Right renal cortex interstitium (tissue), 3 donors: Measurements from ENCODE around the gene MICA. TPM values are rescaled to one million over a fixed set of nuclear protein-coding genes. Genes with fewer than 3 reads are reported as not detected.
"Not testable (repeated sequence)": the region's sequence is repeated elsewhere in the genome, so short reads cannot be mapped to it uniquely, and the experiment has no call there.

Source experiments
- DNase-seq, 3 donors: peaks; one replicate each; pipeline ENCODE4 v3.0.0-alpha.2; 2013; ENCODE audit warnings: low read depth in 3 of 3, low spot score in 2 of 3
- polyA plus RNA-seq, 3 donors: library from polyadenylated mRNA; unstranded; fragments of 120-200 nt; gene quantifications; one replicate each; pipeline ENCODE4 v1.2.1, GENCODE V29; 2013; ENCODE audit not compliant: insufficient read length in 3 of 3

MICA gene
- polyA plus RNA-seq, 3 donors, result 3.4 to 10.5 (median 6.9) TPM

DNA sequence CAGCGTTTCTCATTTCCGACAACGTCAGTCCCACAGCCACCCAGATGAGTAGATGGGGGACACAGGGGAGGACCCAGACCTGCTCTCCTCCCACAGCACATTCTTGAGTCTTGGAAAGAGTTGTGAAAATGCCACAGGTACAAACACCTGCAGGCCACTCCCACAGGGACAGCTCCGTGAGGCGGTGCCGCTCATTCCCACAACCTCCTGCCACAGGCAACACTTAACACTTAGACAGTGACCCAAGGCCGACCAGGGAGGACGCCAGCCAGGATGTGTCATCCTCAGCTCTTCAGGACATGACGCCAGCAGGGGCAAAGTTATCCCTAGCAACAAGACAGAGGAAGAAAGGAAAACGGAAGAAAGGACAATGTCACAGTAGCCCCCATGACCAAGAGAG lies 23.5 kb upstream of the MICA start:
- DNase-seq, result no peak

- DNase-seq, result no peak
These were observed 21.7 kb upstream of the MICA start for GRCh38 chr6:31381666-31382065.

DNA sequence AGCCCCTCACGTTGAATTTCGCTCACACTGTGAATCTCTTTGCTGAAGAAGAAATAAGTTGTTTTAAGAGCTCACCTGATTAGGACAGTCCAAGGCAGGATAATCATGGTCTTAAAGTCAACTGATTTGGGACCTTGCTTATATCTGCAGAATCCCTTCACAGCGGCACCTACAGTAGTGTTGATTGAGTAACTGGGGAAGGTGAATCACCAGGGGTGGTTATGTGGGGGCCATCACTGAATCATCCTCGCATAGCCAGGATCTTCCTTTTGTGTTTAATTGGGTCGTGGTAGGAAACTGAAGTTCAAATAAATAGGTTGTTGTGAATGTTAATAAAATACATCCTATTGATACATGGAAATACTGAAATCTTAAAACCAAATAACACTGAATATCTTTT lies 20.2 kb upstream of the MICA start:
- no peak for DNase-seq

DNA sequence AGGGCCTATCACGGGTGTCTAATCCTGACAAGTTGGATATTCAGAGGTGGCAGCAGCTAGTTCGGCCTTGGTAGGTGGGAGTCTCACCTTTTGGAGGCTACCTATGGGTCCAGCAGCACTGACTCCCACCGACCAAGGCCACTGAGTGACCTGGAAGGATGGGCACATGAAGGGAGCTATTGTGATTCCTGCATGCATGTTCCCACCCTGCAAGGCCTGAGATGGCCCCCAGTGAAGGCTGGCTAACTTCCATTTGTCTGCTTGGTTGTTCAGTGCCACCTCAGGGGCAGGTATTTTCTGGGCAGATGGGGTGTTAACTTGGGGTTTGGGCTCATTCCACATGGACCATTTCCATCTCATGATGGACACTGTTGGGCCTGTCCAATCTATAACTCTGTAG lies 18.4 kb upstream of the MICA start:
- no peak for DNase-seq

DNA sequence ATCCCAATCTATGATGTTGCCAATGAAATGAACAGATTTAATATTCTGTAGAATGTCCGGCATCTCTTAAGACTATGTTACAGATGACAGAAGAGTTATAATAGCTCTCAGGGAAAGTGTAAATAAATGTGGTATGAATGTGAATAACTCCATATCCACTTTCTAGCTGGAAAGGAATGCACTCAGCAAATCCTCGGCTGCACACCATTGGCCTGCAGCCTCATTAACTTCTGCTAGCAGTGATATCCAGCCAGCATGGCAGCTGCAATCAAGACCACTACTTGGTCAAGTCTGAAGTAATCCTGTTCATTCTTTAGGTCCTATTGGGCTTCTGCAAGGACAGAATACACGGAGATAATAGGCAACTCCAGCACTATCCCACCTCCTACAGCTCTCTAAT lies 17.3 kb upstream of the MICA start:
- DNase-seq, result no peak

DNA sequence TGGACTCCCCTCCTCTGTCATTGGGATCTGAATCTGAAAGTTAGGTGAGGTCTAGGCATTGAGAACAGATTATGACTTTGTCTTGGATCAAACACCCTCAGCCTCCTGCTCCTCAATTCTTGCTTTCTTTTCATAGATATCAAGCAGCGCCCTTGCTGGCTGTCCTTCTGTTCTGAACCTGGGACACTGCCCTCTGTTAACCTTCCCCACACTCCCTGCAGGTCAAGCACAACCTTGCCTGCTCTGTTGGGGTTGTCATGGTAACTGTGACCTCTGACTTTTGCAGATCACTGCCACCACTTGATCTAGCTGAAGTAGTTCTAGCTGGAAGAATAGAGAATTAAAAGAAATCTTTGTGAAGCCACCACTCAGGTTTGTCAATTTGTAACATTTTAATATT lies 16.4 kb upstream of the MICA start:
- DNase-seq, result no peak

DNA sequence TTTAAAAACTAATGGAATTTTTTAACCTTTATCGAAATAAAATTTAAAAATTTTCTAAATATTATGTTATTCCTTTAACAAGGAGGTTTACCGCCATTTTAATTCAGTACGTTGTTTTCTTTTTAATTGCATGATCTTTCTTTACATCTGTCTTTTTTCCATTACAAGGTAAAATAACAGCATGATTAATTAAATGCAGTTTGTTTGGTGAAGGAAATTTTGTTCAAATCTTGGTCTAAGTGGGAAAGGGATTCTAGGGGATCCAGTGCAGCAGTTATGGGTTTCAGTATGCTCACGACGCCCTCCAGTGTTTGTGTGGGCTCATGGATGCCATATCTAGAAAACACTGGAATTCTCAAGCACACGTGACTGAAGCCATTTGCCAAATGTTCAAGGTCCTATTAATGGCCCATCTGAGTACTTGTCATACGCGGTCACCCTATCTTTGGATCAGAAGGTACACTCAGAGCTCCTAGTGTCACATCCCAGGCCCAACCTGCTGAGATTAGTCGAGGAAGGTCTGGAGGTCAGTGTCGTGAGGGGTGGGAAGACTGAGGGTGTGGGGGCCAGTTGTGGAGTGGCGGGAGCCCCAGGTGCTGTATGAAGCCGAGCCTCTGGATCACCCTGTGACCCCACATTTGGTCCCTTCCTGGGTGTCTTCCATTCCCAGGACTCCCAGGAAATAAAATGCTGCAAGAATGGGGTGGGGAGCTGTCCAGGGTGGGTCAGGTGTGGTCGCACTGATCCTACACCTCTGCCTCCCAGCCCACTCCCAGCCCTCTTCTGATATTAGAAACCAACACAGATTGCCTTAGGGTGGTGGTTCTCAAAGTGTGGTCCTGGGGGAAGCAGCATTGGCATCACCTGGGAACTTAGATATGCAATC lies 14.2 kb upstream of the MICA start:
- DNase-seq, result not testable (repeated sequence)

GRCh38 chr6:31389802-31390132 lies 13.6 kb upstream of the MICA start:
- DNase-seq, result not testable (repeated sequence)

DNA sequence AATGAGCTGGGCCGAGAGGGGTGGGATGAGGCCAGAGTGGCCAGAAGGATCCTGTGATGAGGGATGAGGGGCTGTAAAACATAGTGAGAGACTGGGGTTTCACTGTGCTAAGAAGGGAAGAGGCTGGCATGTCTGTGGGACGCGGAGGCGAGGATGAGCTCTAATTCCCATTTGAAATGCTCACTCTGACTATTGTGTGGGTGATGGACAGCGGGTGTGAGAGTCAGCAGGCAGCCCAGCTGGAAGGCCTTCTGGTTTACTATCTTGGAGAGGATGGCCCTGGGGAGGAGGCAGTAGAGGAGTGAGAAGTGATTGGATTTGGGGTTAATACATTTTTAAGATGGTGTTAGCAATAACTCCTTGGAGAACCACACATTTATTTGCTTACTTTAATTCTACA lies 9.5 kb upstream of the MICA start:
- DNase-seq, result no peak

DNA sequence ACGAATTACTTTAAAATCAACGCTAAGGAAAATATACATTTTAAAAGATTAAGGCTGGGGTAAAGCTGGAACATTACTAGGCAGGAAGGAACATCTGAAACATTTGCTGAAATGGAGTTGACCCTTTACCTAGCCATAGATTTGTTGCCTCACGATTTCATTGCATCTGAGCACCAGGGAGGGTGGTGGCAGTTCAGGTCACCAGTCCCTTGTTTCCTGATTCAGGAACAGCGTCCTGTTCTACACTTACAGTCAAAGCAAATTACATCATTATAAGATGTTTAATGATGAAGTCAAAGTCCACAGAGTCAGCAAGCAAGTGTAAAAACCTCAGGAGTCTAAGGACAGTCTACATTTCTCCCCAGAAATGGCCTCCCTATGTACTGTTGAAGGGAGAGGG lies 9.0 kb upstream of the MICA start:
- DNase-seq, result no peak

GRCh38 chr6:31395832-31396231 lies 7.6 kb upstream of the MICA start:
- no peak for DNase-seq

GRCh38 chr6:31396422-31397152 lies 6.8 kb upstream of the MICA start:
- no peak for DNase-seq

- DNase-seq, result not testable (repeated sequence)
These were observed 6.3 kb upstream of the MICA start for GRCh38 chr6:31397153-31397499.

DNA sequence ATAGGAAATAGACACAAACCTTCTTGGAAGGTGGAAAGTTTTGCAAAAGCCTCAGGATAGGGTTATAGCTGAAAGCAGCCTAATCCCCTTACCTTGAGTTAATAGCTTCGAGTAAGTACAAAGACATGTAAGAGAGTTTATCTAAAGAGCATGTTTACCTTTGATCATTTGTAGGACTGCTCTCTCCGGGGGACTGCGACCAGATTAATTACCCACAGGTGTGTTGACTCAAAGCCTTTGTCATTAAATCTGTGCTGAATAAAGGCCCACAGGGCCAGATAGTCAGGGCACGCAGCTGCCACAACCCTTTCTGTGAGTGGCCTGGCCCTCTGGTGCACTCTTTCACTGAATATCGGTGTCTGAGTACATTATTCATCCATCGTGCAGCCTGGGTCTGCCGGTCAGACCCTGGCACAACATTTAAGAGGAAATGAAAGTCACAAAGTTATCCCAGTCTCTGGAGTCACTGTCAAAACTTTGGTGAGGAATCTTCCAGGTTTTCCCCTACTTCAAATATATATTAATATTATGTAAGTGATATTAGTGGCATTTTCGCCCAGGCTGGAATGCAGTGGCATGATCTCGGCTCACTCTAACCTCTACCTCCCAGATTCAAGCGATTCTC lies 5.4 kb upstream of the MICA start:
- DNase-seq, result no peak

GRCh38 chr6:31399589-31400466 lies 3.6 kb upstream of the MICA start:
- peak; percentile 41 to 84 (median 53) for DNase-seq

DNA sequence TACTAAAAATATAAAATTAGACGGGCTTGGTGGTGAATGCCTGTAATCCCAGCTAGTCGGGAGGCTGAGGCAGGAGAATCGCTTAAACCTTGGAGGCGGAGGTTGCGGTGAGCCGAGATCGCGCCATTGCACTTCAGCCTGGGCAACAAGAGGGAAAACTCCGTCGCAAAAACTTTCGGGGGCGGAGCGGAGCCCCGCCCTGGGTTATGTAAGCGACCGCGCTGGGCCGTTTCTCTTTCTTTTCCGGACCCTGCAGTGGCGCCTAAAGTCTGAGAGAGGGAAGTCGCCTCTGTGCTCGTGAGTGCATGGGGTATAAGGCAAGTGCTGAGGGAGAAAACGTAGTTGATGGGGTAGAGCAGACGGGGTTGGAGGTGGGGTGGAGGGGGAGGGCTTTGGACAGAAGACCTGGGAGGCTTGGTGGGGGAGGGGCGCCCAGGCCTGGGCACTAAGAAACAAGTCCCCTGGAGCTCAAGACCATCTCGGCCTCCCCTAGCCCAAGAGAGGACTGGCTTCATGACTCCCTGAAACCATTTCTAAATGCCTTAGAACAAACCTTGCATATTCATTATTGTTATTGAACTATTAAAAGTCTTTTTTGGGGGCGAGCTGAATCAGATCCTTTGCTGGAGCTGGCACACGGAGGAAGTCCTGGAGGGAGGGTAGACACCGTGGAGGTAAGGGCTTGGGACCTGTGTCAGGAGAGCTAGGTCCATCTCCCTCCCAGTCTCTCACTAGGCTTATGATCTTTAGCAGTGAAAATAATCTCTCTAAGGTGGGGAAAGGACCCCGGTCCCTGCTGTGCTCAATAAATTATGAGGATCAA lies 2.7 kb upstream of the MICA start:
- DNase-seq, result no peak

GRCh38 chr6:31401403-31401802 lies 2.0 kb upstream of the MICA start:
- no peak for DNase-seq

GRCh38 chr6:31402324-31403282 lies 792 bp upstream of the MICA start:
- no peak for DNase-seq

DNA sequence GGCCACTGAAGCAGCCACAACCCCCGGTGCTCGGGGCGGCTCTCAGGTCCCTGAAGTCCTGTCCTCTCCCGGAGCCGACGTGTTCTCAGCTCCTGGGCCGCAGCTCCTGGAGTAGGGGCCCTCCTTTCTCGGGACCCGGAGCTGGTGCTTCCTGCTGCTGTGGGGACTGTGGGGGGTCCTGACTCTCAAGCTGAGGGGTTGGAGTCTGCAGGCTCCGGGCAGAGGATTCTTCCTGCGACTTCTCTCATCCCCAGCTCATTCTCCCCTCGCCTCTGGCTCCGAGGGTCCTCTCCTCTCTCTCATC lies 618 bp downstream of the MICA start:
- not testable (repeated sequence) for DNase-seq
